A549 (cell line): ENCODE results near the gene NTN4. TPM values are rescaled to one million over a fixed set of nuclear protein-coding genes. Genes with fewer than 3 reads are reported as not detected.

ENCODE experiments used
- BCL3 ChIP-seq: fragments of >200 bp; sonication (Bioruptor Twin); formaldehyde crosslinking; IDR thresholded peaks from 3 replicates; pipeline ENCODE4 v1.6.1; 2016
- BHLHE40 ChIP-seq: IDR thresholded peaks from 2 replicates; pipeline ENCODE4 v1.6.1; 2012; ENCODE audit warnings: low read depth, low read length, inconsistent platforms
- CBX2 ChIP-seq: fragments of 200-600 bp; sonication (generic); IDR thresholded peaks from 2 replicates; pipeline ENCODE4 v1.6.1; 2016; ENCODE audit warnings: low read depth, mild to moderate bottlenecking, borderline replicate concordance
- CBX8 ChIP-seq: fragments of 200-600 bp; sonication (generic); IDR thresholded peaks from 2 replicates; pipeline ENCODE4 v1.6.1; 2016
- CEBPB ChIP-seq, 2 experiments: fragments of >200 bp in 1 of 2; sonication (Bioruptor Twin) in 1 of 2; formaldehyde crosslinking in 1 of 2; IDR thresholded peaks; 2 replicates each; pipeline ENCODE4 v1.6.1; 2012 to 2016
- CHD2 ChIP-seq: fragments of 150-350 bp; IDR thresholded peaks from 2 replicates; pipeline ENCODE4 v1.6.1; 2014; ENCODE audit warnings: low read length; ENCODE audit not compliant: partially characterized antibody
- CHD4 ChIP-seq: fragments of 200-600 bp; sonication (generic); IDR thresholded peaks from 2 replicates; pipeline ENCODE4 v1.6.1; 2016; ENCODE audit warnings: antibody characterized with exemption, mild to moderate bottlenecking, borderline replicate concordance
- CTCF ChIP-seq: fragments of >200 bp; sonication (Bioruptor Twin); formaldehyde crosslinking; IDR thresholded peaks from 3 replicates; pipeline ENCODE4 v1.5.1; 2016
- E2F6 ChIP-seq: IDR thresholded peaks from 2 replicates; pipeline ENCODE4 v1.6.1; 2012; ENCODE audit warnings: low read depth, borderline replicate concordance
- EHF ChIP-seq: fragments of 250-450 bp; sonication (Bioruptor Pico); IDR thresholded peaks from 2 replicates; pipeline ENCODE4 v1.5.0; 2020; ENCODE audit warnings: mild to moderate bottlenecking
- EHMT2 ChIP-seq: fragments of 200-600 bp; sonication (generic); IDR thresholded peaks from 2 replicates; pipeline ENCODE4 v1.6.1; 2016; ENCODE audit warnings: antibody characterized with exemption, low read depth, mild to moderate bottlenecking, moderate library complexity
- ESRRA ChIP-seq: fragments of 150-350 bp; IDR thresholded peaks from 2 replicates; pipeline ENCODE4 v1.6.1; 2014; ENCODE audit warnings: mild to moderate bottlenecking, low read length, borderline replicate concordance
- GATA3 ChIP-seq: IDR thresholded peaks from 2 replicates; pipeline ENCODE4 v1.6.1; 2012; ENCODE audit warnings: borderline replicate concordance
- HDAC2 ChIP-seq: fragments of 200-600 bp; sonication (generic); IDR thresholded peaks from 2 replicates; pipeline ENCODE4 v1.6.1; 2016
- HES2 ChIP-seq: fragments of >200 bp; sonication (Bioruptor Twin); formaldehyde crosslinking; IDR thresholded peaks from 2 replicates; pipeline ENCODE4 v1.6.1; 2016
- HEYL ChIP-seq: fragments of 250-450 bp; sonication (Bioruptor Pico); IDR thresholded peaks from 2 replicates; pipeline ENCODE4 v1.8.0; 2021; ENCODE audit warnings: mild to moderate bottlenecking, moderate library complexity
- HMGXB4 ChIP-seq: fragments of 250-450 bp; sonication (Bioruptor Pico); IDR thresholded peaks from 2 replicates; pipeline ENCODE4 v1.5.0; 2021; ENCODE audit warnings: mild to moderate bottlenecking, moderate library complexity, borderline replicate concordance
- HOXB5 ChIP-seq: fragments of 250-450 bp; sonication (Bioruptor Pico); IDR thresholded peaks from 2 replicates; pipeline ENCODE4 v1.5.0; 2020; ENCODE audit warnings: mild to moderate bottlenecking, moderate library complexity
- JUN ChIP-seq, 2 experiments: fragments of >200 bp; sonication (Bioruptor Twin); formaldehyde crosslinking; IDR thresholded peaks; 2 replicates in 1 of 2; 3 replicates in 1 of 2; pipeline ENCODE4 v1.6.1; 2016 to 2017
- MAFK ChIP-seq: fragments of 450-650 bp; IDR thresholded peaks from 2 replicates; pipeline ENCODE4 v1.6.1; 2014; ENCODE audit not compliant: partially characterized antibody
- MAZ ChIP-seq: fragments of 150-350 bp; IDR thresholded peaks from 2 replicates; pipeline ENCODE4 v1.6.1; 2014; ENCODE audit warnings: antibody characterized with exemption, low read depth, low read length, borderline replicate concordance
- MYC ChIP-seq: IDR thresholded peaks from 2 replicates; pipeline ENCODE4 v1.6.1; 2012; ENCODE audit warnings: mild to moderate bottlenecking, inconsistent platforms, low read length, improper control_type of control experiment, borderline replicate concordance
- NFE2L2 ChIP-seq: fragments of 150-350 bp; conservative IDR thresholded peaks from 2 replicates; pipeline ENCODE4 v1.6.1; 2014; ENCODE audit warnings: low read length
- POLR2A ChIP-seq: IDR thresholded peaks from 2 replicates; pipeline ENCODE4 v1.6.1; 2012; ENCODE audit warnings: mild to moderate bottlenecking, low read length
- POLR2AphosphoS2 ChIP-seq: conservative IDR thresholded peaks from 2 replicates; pipeline ENCODE4 v1.6.1; 2012; ENCODE audit warnings: low read length, improper control_type of control experiment, inconsistent platforms
- RAD21 ChIP-seq, 2 experiments: fragments of >200 bp in 1 of 2; sonication (Bioruptor Twin) in 1 of 2; formaldehyde crosslinking in 1 of 2; IDR thresholded peaks in 1 of 2; conservative IDR thresholded peaks in 1 of 2; 2 replicates in 1 of 2; 3 replicates in 1 of 2; pipeline ENCODE4 v1.6.1; 2012 to 2018; ENCODE audit warnings: inconsistent platforms in 1 of 2
- REST ChIP-seq: fragments of 200-600 bp; sonication (generic); IDR thresholded peaks from 2 replicates; pipeline ENCODE4 v1.6.1; 2016; ENCODE audit warnings: antibody characterized with exemption, mild to moderate bottlenecking, moderate library complexity
- RNF2 ChIP-seq: fragments of 200-600 bp; sonication (generic); IDR thresholded peaks from 2 replicates; pipeline ENCODE4 v1.6.1; 2016; ENCODE audit warnings: low read depth, mild to moderate bottlenecking, antibody characterized with exemption, moderate library complexity, borderline replicate concordance
- TFCP2L1 ChIP-seq: fragments of 250-450 bp; sonication (Bioruptor Pico); IDR thresholded peaks from 2 replicates; pipeline ENCODE4 v1.5.0; 2021; ENCODE audit warnings: mild to moderate bottlenecking
- TP53 ChIP-seq: fragments of 250-450 bp; sonication (Bioruptor Pico); IDR thresholded peaks from 2 replicates; pipeline ENCODE4 v1.5.0; 2021; ENCODE audit warnings: mild to moderate bottlenecking, moderate library complexity
- ZC3H11A ChIP-seq: fragments of 450-650 bp; IDR thresholded peaks from 2 replicates; pipeline ENCODE4 v1.6.1; 2014; ENCODE audit warnings: antibody characterized with exemption, mild to moderate bottlenecking
- ZFP36 ChIP-seq: fragments of 450-650 bp; IDR thresholded peaks from 2 replicates; pipeline ENCODE4 v1.6.1; 2014; ENCODE audit warnings: borderline replicate concordance; ENCODE audit not compliant: partially characterized antibody
- ZNF302 ChIP-seq: fragments of 250-450 bp; sonication (Bioruptor Pico); IDR thresholded peaks from 2 replicates; pipeline ENCODE4 v1.9.0; 2021; ENCODE audit warnings: inconsistent platforms, mild to moderate bottlenecking, moderate library complexity
- polyA plus RNA-seq, 4 experiments: library from polyadenylated mRNA; depleted of rRNA in 3 of 4; stranded (reverse); fragments of >200 nt; fragmentation: RNase III in 1 of 4; extraction: RNeasy Plus Mini Kit Qiagen cat#74134 plus additional on column Dnase treatment in 1 of 4; gene quantifications; 2 replicates in 3 of 4; 3 replicates in 1 of 4; pipeline ENCODE4 v1.2.3, GENCODE V29; 2011 to 2017

The NTN4 gene
- polyA plus RNA-seq, 2 of the 4 experiments (the other 2 are of a cell fraction) = 37.3 to 132 TPM

GRCh38 chr12:95805864-95806671 is 15.5 kb upstream of the NTN4 start (continued):
- TF ChIP-seq CHD4 (no peak), BCL3 (peak; percentile 99), HDAC2 (no peak), MYC (no peak), E2F6 (peak; percentile 64; the same call in 1 of the 2 replicates), TFCP2L1 (CRISPR knock-in tag) (peak; percentile 46; the same call in 1 of the 2 replicates), ZFP36 (no peak), EHMT2 (no peak), CHD2 (no peak), REST (no peak), HOXB5 (CRISPR knock-in tag) (0 out of 2 replicates have a peak, but pooled peaks have one; percentile 44), ESRRA (no peak), CEBPB (IDR thresholded peaks at IDR 0.05) (peak; percentile 97 to 100), HMGXB4 (CRISPR knock-in tag) (no peak), CTCF (no peak), GATA3 (peak; percentile 99), CBX2 (no peak), HEYL (CRISPR knock-in tag) (0 out of 2 replicates have a peak, but pooled peaks have one; percentile 27), MAZ (no peak), HES2 (peak; percentile 98), RAD21 (conservative IDR thresholded peaks at IDR 0.05 in 1 of 2, IDR thresholded peaks at IDR 0.05 in 1 of 2) (peak in 1 of 2 experiments; percentile 28; a peak in 4 of 5 replicates), JUN (IDR thresholded peaks at IDR 0.05) (peak; percentile 100), RNF2 (no peak), POLR2A (no peak), NFE2L2 (peak; percentile 5), TP53 (peak; percentile 15; the same call in 1 of the 2 replicates), EHF (CRISPR knock-in tag) (peak; percentile 77; the same call in 1 of the 2 replicates), MAFK (peak; percentile 89), ZC3H11A (no peak), POLR2AphosphoS2 (no peak), BHLHE40 (peak; percentile 45; the same call in 1 of the 2 replicates), CBX8 (no peak), ZNF302 (CRISPR knock-in tag) (peak; percentile 85)
